UCSD-AML1 (cell line): ENCODE results near the gene ADAMTSL5.
"Not testable (repeated sequence)": the region's sequence is repeated elsewhere in the genome, so short reads cannot be mapped to it uniquely, and the experiment has no call there.

ENCODE experiments used
- DNase-seq: peaks from one replicate; lab custom pipeline; 2025; ENCODE audit not compliant: unreplicated experiment; lab: John Stamatoyannopoulos, UW

The ADAMTSL5 gene

GRCh38 chr19:1481893-1482360 lies 30.9 kb downstream of the ADAMTSL5 start:
- DNase-seq: no peak

GRCh38 chr19:1481224-1481892 lies 31.5 kb downstream of the ADAMTSL5 start:
- no peak for DNase-seq

- peak; percentile 96 for DNase-seq
These were observed 33.7 kb downstream of the ADAMTSL5 start, which contains the start of gene C19orf25 for GRCh38 chr19:1478934-1479707. Gene C19orf25, minus strand, starts transcription at chr19:1479215. Its CDS starts 312 bp downstream, at chr19:1478903.

GRCh38 chr19:1477056-1477455 lies 35.8 kb downstream of the ADAMTSL5 start:
- not testable (repeated sequence) for DNase-seq

- no peak for DNase-seq
These were observed 36.9 kb downstream of the ADAMTSL5 start for GRCh38 chr19:1475751-1476437.

GRCh38 chr19:1474765-1475351 lies 38.0 kb downstream of the ADAMTSL5 start:
- no peak for DNase-seq

GRCh38 chr19:1474011-1474764 lies 38.6 kb downstream of the ADAMTSL5 start:
- no peak for DNase-seq

GRCh38 chr19:1473085-1473851 lies 39.6 kb downstream of the ADAMTSL5 start:
- DNase-seq: no peak

GRCh38 chr19:1472231-1473084 lies 40.4 kb downstream of the ADAMTSL5 start:
- DNase-seq: no peak

- peak; percentile 21 for DNase-seq
These were observed 41.2 kb downstream of the ADAMTSL5 start for GRCh38 chr19:1471515-1472160.

GRCh38 chr19:1471010-1471514 lies 41.8 kb downstream of the ADAMTSL5 start:
- DNase-seq: no peak

- DNase-seq: no peak
These were observed 42.4 kb downstream of the ADAMTSL5 start for GRCh38 chr19:1470305-1471009.

GRCh38 chr19:1470055-1470304 lies 42.8 kb downstream of the ADAMTSL5 start:
- DNase-seq: no peak

GRCh38 chr19:1469255-1470054 lies 43.4 kb downstream of the ADAMTSL5 start:
- DNase-seq: no peak

GRCh38 chr19:1468821-1469254 lies 44.0 kb downstream of the ADAMTSL5 start:
- DNase-seq: no peak

GRCh38 chr19:1468274-1468820 lies 44.5 kb downstream of the ADAMTSL5 start:
- no peak for DNase-seq
